HepG2 (cell line): Measurements from ENCODE around the gene CFL1. TPM values are rescaled to one million over a fixed set of nuclear protein-coding genes. Genes with fewer than 3 reads are reported as not detected.

Experiments used
- AGO1 ChIP-seq: fragments of 200-400 bp; formaldehyde crosslinking; IDR thresholded peaks from 2 replicates; pipeline ENCODE4 v1.6.1; 2017; ENCODE audit warnings: mild to moderate bottlenecking, low read depth, low read length, moderate library complexity; ENCODE audit not compliant: poor library complexity, severe bottlenecking
- AGO2 ChIP-seq: fragments of 200-400 bp; formaldehyde crosslinking; optimal IDR thresholded peaks from 2 replicates; pipeline ENCODE3; 2017; ENCODE audit warnings: mild to moderate bottlenecking, low read depth, low read length, moderate library complexity
- ARID2 ChIP-seq: sonication (generic); formaldehyde crosslinking; IDR thresholded peaks from 2 replicates; pipeline ENCODE4 v1.8.1; 2022; ENCODE audit warnings: mild to moderate bottlenecking, missing genetic modification reagents, borderline replicate concordance
- FIP1L1 ChIP-seq: fragments of 200-400 bp; formaldehyde crosslinking; IDR thresholded peaks from 2 replicates; pipeline ENCODE4 v1.6.1; 2018; ENCODE audit warnings: low read depth, mild to moderate bottlenecking, low read length, moderate library complexity, borderline replicate concordance; ENCODE audit not compliant: insufficient read depth
- FOXK2 ChIP-seq: fragments of 450-650 bp; IDR thresholded peaks from 2 replicates; pipeline ENCODE4 v1.6.1; 2016
- GTF3A ChIP-seq: sonication (generic); formaldehyde crosslinking; conservative IDR thresholded peaks from 2 replicates; pipeline ENCODE4 v1.4.0; 2020; ENCODE audit warnings: mild to moderate bottlenecking, missing genetic modification reagents
- ISL2 ChIP-seq: sonication (generic); formaldehyde crosslinking; IDR thresholded peaks from 2 replicates; pipeline ENCODE4 v1.5.0; 2020; ENCODE audit warnings: missing genetic modification reagents
- NFE2L1 ChIP-seq: sonication (generic); formaldehyde crosslinking; IDR thresholded peaks from 2 replicates; pipeline ENCODE4 v1.4.0; 2020; ENCODE audit warnings: missing genetic modification reagents, mild to moderate bottlenecking, borderline replicate concordance
- NR2C2 ChIP-seq: sonication (generic); formaldehyde crosslinking; IDR thresholded peaks from 2 replicates; pipeline ENCODE4 v1.4.0; 2020; ENCODE audit warnings: missing genetic modification reagents, mild to moderate bottlenecking, moderate library complexity, borderline replicate concordance
- SMAD9 ChIP-seq: sonication (generic); formaldehyde crosslinking; IDR thresholded peaks from 2 replicates; pipeline ENCODE4 v1.5.1; 2020; ENCODE audit warnings: mild to moderate bottlenecking, missing genetic modification reagents
- ZFY ChIP-seq: sonication (generic); formaldehyde crosslinking; IDR thresholded peaks from 2 replicates; pipeline ENCODE4 v1.4.0; 2020; ENCODE audit warnings: missing genetic modification reagents
- ZNF34 ChIP-seq: sonication (generic); formaldehyde crosslinking; IDR thresholded peaks from 2 replicates; pipeline ENCODE4 v1.4.0; 2020; ENCODE audit warnings: mild to moderate bottlenecking, missing genetic modification reagents, borderline replicate concordance
- ZNF430 ChIP-seq: sonication (generic); formaldehyde crosslinking; IDR thresholded peaks from 2 replicates; pipeline ENCODE4 v1.9.0; 2021; ENCODE audit warnings: mild to moderate bottlenecking, missing genetic modification reagents
- ZNF589 ChIP-seq: sonication (generic); formaldehyde crosslinking; conservative IDR thresholded peaks from 2 replicates; pipeline ENCODE4 v1.8.0; 2022; ENCODE audit warnings: mild to moderate bottlenecking, moderate library complexity, missing genetic modification reagents
- ZNF724P ChIP-seq: sonication (generic); formaldehyde crosslinking; IDR thresholded peaks from 2 replicates; pipeline ENCODE4 v1.8.0; 2022; ENCODE audit warnings: missing genetic modification reagents, borderline replicate concordance
- ZNF782 ChIP-seq: sonication (generic); formaldehyde crosslinking; IDR thresholded peaks from 2 replicates; pipeline ENCODE4 v1.4.0; 2020; ENCODE audit warnings: missing genetic modification reagents, mild to moderate bottlenecking, borderline replicate concordance
- ZNF788 ChIP-seq: sonication (generic); formaldehyde crosslinking; IDR thresholded peaks from 2 replicates; pipeline ENCODE4 v1.5.0; 2020; ENCODE audit warnings: mild to moderate bottlenecking, missing genetic modification reagents, borderline replicate concordance
- ZSCAN29 ChIP-seq: sonication (generic); formaldehyde crosslinking; conservative IDR thresholded peaks from 2 replicates; pipeline ENCODE4 v1.4.0; 2020; ENCODE audit warnings: mild to moderate bottlenecking, missing genetic modification reagents
- polyA plus RNA-seq, 8 experiments: library from polyadenylated mRNA; depleted of rRNA in 3 of 8; stranded (reverse) in 7 of 8; unstranded in 1 of 8; fragments of >200 nt; fragmentation: Illumina TruSeq in 4 of 8; extraction: Trizol in 4 of 8; gene quantifications; 2 replicates each; pipeline versions ENCODE4 v1.2.1 to v1.2.3, GENCODE V29; 2011 to 2016; ENCODE audit warnings: low read depth in 4 of 8, missing spikeins in 1 of 8, mixed read lengths in 1 of 8; ENCODE audit not compliant: insufficient read depth in 1 of 8
- total RNA-seq, 5 experiments: library from RNA; depleted of rRNA; stranded (reverse); fragments of >200 nt; fragmentation: Illumina TruSeq; extraction: Trizol; gene quantifications; 2 replicates each; pipeline ENCODE4 v1.2.3, GENCODE V29; 2016; ENCODE audit warnings: low read depth in 1 of 5
- TF ChIP-seq, protein P1 (sequence below): sonication (generic); formaldehyde crosslinking; IDR thresholded peaks from 2 replicates; pipeline ENCODE4 v1.4.0; 2020; ENCODE audit warnings: mild to moderate bottlenecking, missing genetic modification reagents
- TF ChIP-seq, protein P2 (sequence below): sonication (generic); formaldehyde crosslinking; IDR thresholded peaks from 2 replicates; pipeline ENCODE4 v1.5.0; 2020; ENCODE audit warnings: missing genetic modification reagents
- TF ChIP-seq, protein P3 (sequence below): sonication (generic); formaldehyde crosslinking; conservative IDR thresholded peaks from 2 replicates; pipeline ENCODE4 v1.4.0; 2020; ENCODE audit warnings: mild to moderate bottlenecking, missing genetic modification reagents, moderate library complexity

Gene CFL1
- total and polyA plus RNA-seq, 2 of the 13 experiments (the other 11 are each of a cell fraction or from before 2014, with no cell fraction given), result 379 to 383 TPM

DNA sequence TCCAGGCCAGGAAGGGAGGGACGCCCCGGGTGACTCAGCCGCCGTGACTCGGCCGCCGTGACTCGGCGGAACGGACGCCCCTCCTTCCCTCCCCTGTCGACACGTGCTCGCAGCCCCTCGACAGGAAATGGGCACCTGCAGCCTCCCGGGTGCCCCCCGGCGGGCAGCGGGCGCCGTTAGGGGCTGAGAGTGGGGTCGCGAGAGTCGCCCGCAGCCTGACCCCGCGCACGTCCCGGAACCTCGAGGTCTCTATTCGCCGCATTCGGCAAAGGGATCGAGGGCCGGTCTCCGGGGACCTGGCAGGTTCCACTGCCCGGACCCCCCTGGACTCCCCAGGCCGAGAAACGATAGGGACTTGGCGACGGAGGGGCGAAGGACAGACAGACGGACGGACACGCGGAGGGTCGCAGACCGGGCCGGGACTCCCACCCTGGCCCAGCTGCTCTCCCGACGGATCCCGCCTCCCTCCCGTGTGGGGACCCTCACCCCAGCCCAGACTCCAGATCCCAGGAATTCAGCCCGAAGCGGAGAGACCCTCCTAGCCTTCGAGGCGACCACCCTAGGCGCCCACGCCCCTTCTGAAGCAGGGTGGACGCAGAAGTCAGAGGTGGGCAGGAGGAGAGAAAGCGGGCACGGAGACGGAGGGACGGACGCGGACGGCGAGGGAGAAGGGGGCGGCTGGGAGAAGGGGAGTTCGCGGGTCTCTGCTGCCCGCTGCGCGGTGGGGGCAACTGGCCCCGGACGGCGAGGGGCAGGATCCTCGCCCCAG lies 41.6 kb upstream of the CFL1 start (continued):
- TF ChIP-seq, protein P1, sequence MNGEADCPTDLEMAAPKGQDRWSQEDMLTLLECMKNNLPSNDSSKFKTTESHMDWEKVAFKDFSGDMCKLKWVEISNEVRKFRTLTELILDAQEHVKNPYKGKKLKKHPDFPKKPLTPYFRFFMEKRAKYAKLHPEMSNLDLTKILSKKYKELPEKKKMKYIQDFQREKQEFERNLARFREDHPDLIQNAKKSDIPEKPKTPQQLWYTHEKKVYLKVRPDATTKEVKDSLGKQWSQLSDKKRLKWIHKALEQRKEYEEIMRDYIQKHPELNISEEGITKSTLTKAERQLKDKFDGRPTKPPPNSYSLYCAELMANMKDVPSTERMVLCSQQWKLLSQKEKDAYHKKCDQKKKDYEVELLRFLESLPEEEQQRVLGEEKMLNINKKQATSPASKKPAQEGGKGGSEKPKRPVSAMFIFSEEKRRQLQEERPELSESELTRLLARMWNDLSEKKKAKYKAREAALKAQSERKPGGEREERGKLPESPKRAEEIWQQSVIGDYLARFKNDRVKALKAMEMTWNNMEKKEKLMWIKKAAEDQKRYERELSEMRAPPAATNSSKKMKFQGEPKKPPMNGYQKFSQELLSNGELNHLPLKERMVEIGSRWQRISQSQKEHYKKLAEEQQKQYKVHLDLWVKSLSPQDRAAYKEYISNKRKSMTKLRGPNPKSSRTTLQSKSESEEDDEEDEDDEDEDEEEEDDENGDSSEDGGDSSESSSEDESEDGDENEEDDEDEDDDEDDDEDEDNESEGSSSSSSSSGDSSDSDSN (CRISPR knock-in tag), result peak; percentile 96
- TF ChIP-seq AGO1, result peak; percentile 45
- TF ChIP-seq AGO2, result peak; percentile 81
- peak; percentile 69; the same call in 1 of the 2 replicates for TF ChIP-seq ZNF430 (CRISPR knock-in tag)
- no peak; the same call in 1 of the 2 replicates for TF ChIP-seq ISL2 (CRISPR knock-in tag)
- no peak for TF ChIP-seq NFE2L1 (CRISPR knock-in tag)
- TF ChIP-seq ZNF34 (CRISPR knock-in tag), result no peak
- TF ChIP-seq ZNF782 (CRISPR knock-in tag), result no peak
- TF ChIP-seq, protein P2, sequence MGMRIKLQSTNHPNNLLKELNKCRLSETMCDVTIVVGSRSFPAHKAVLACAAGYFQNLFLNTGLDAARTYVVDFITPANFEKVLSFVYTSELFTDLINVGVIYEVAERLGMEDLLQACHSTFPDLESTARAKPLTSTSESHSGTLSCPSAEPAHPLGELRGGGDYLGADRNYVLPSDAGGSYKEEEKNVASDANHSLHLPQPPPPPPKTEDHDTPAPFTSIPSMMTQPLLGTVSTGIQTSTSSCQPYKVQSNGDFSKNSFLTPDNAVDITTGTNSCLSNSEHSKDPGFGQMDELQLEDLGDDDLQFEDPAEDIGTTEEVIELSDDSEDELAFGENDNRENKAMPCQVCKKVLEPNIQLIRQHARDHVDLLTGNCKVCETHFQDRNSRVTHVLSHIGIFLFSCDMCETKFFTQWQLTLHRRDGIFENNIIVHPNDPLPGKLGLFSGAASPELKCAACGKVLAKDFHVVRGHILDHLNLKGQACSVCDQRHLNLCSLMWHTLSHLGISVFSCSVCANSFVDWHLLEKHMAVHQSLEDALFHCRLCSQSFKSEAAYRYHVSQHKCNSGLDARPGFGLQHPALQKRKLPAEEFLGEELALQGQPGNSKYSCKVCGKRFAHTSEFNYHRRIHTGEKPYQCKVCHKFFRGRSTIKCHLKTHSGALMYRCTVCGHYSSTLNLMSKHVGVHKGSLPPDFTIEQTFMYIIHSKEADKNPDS, result peak; percentile 72; the same call in 1 of the 2 replicates
- TF ChIP-seq ARID2 (CRISPR knock-in tag), result peak; percentile 91
- TF ChIP-seq ZSCAN29 (CRISPR knock-in tag), result no peak
- no peak for TF ChIP-seq FIP1L1
- TF ChIP-seq, protein P3, sequence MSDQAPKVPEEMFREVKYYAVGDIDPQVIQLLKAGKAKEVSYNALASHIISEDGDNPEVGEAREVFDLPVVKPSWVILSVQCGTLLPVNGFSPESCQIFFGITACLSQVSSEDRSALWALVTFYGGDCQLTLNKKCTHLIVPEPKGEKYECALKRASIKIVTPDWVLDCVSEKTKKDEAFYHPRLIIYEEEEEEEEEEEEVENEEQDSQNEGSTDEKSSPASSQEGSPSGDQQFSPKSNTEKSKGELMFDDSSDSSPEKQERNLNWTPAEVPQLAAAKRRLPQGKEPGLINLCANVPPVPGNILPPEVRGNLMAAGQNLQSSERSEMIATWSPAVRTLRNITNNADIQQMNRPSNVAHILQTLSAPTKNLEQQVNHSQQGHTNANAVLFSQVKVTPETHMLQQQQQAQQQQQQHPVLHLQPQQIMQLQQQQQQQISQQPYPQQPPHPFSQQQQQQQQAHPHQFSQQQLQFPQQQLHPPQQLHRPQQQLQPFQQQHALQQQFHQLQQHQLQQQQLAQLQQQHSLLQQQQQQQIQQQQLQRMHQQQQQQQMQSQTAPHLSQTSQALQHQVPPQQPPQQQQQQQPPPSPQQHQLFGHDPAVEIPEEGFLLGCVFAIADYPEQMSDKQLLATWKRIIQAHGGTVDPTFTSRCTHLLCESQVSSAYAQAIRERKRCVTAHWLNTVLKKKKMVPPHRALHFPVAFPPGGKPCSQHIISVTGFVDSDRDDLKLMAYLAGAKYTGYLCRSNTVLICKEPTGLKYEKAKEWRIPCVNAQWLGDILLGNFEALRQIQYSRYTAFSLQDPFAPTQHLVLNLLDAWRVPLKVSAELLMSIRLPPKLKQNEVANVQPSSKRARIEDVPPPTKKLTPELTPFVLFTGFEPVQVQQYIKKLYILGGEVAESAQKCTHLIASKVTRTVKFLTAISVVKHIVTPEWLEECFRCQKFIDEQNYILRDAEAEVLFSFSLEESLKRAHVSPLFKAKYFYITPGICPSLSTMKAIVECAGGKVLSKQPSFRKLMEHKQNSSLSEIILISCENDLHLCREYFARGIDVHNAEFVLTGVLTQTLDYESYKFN (CRISPR knock-in tag), result no peak; the same call in 1 of the 2 replicates
- TF ChIP-seq ZFY (CRISPR knock-in tag), result peak; percentile 64
- TF ChIP-seq SMAD9 (CRISPR knock-in tag), result 0 out of 2 replicates have a peak, but pooled peaks have one; percentile 16
- TF ChIP-seq FOXK2, result no peak
- TF ChIP-seq GTF3A, result no peak
- TF ChIP-seq ZNF724P (CRISPR knock-in tag), result 0 out of 2 replicates have a peak, but pooled peaks have one; percentile 43
- TF ChIP-seq ZNF788 (CRISPR knock-in tag), result 0 out of 2 replicates have a peak, but pooled peaks have one; percentile 9
- peak; percentile 90; the same call in 1 of the 2 replicates for TF ChIP-seq ZNF589 (CRISPR knock-in tag)
- TF ChIP-seq NR2C2 (CRISPR knock-in tag), result no peak
